Fibroblast of villous mesenchyme (primary cell): ENCODE results near the gene ATAT1. TPM values are rescaled to one million over a fixed set of nuclear protein-coding genes. Genes with fewer than 3 reads are reported as not detected.

ENCODE experiments used
- DNase-seq: peaks from one replicate; pipeline ENCODE4 v3.0.0-alpha.2; 2010; ENCODE audit warnings: low read depth
- H3K4me3 ChIP-seq: 2 replicates; pipeline ENCODE4 v1.5.1; 2011; ENCODE audit warnings: low read depth, mild to moderate bottlenecking, low read length
- small RNA-seq: library from RNA; depleted of rRNA; stranded (forward); fragments of <200 nt; gene quantifications from one replicate; pipeline ENCODE3, GENCODE V24; 2012
- total RNA-seq: library from RNA; depleted of rRNA; stranded (reverse); fragments of >200 nt; gene quantifications from 2 replicates; pipeline ENCODE4 v1.2.3, GENCODE V29; 2012
- TF ChIP-seq, protein P1 (sequence below): IDR thresholded peaks from 2 replicates; pipeline ENCODE4 v1.5.1; 2012; ENCODE audit warnings: low read depth, mild to moderate bottlenecking, low read length; ENCODE audit not compliant: insufficient read depth

ATAT1 gene
- total RNA-seq, 1 donor, result 5.2 TPM

DNA sequence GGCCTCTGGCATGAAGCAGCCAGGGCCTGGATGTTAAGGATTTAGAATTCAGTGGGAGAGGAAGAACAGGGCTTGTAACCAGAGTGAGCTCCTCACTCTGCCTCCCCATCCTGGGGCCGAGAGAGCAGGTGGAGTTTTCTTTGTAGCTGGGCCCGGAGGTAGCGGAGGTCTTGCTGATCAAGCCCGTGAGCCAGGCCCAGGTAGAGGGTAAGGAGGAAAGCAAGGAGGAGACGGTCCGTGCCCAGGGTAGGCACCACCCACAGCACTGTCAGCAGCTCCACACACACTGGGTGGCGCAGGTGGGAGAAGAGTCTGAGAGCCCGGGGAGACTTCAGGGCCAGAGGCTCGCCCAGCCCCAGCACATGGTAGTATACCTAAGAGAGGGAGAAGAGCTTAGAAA is 61.9 kb downstream of the ATAT1 start:
- TF ChIP-seq, protein P1, sequence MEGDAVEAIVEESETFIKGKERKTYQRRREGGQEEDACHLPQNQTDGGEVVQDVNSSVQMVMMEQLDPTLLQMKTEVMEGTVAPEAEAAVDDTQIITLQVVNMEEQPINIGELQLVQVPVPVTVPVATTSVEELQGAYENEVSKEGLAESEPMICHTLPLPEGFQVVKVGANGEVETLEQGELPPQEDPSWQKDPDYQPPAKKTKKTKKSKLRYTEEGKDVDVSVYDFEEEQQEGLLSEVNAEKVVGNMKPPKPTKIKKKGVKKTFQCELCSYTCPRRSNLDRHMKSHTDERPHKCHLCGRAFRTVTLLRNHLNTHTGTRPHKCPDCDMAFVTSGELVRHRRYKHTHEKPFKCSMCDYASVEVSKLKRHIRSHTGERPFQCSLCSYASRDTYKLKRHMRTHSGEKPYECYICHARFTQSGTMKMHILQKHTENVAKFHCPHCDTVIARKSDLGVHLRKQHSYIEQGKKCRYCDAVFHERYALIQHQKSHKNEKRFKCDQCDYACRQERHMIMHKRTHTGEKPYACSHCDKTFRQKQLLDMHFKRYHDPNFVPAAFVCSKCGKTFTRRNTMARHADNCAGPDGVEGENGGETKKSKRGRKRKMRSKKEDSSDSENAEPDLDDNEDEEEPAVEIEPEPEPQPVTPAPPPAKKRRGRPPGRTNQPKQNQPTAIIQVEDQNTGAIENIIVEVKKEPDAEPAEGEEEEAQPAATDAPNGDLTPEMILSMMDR, result no peak
- no peak overlapping the region for H3K4me3 ChIP-seq
- DNase-seq, result no peak

GRCh38 chr6:30689022-30689865 is 62.6 kb downstream of the ATAT1 start:
- no peak for DNase-seq
- no peak overlapping the region for H3K4me3 ChIP-seq
- TF ChIP-seq, protein P1, result no peak

DNA sequence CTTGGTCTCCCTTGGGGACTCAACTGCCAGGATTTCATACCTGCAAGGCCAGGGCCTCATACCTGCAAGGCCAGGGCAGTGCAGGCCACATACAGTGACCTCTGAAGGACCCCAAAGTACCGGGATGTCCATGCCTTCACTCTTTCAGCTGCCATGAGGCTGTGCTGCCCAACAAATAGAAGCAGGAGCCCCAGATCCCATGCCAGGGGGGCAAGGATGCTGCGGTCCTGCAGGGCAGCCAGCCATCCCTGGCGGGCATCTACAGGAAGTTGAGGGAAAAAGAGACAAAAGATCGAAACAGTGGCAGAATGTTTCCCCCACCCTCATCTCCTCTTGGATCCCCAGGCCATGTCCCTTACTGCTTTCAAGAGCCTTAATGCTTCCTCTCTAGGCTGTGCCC is 63.3 kb downstream of the ATAT1 start:
- no peak for DNase-seq
- peak overlapping the region; percentile 95 for H3K4me3 ChIP-seq
- TF ChIP-seq, protein P1, result no peak

GRCh38 chr6:30690403-30691207 is 63.9 kb downstream of the ATAT1 start, which contains the start of gene NRM:
TSS of gene NRM (minus strand) at chr6:30690984. CDS start at chr6:30690974, 10 bp downstream.
- peak; percentile 87 for DNase-seq
- peak within 1 kb of the TSS; percentile 95 for H3K4me3 ChIP-seq

DNA sequence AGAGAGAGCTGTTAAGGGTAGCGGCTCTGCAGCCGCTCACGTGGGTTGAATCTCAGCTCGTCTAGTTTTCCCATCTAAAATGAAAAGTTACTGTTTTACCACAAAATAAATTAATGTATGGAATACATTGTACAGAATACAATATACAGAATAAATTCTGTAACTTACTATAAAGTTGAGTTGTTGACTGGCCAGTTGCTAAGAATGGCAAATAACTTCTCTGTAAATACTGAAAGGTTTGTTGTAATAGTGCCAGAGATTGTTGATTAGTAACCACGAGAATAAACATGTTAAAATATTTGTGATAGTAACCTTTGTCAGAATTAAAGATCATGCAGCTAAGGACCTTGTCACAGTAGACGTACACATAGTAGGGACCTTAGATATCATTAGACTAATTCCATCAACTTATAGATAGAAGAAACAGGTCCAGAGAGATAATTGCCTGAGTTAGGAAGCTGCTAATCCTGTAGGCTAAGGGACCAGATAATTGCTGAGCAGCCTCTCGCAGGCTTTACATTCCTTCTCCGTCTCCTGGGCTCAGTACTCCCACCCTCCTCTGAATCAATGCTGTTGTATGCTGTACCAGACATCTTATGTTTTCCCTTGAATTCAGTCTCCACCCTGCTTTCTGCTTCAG is 64.7 kb downstream of the ATAT1 start:
- H3K4me3 ChIP-seq, result peak overlapping the region; percentile 95
- DNase-seq, result peak; percentile 58
- TF ChIP-seq, protein P1, result no peak

More at GRCh38 chr6:30690403-30691207, 63.9 kb downstream of the ATAT1 start, which contains the start of gene NRM:
- TF ChIP-seq, protein P1, result no peak

Small RNA genes within 50 kb of the gene (small RNA-seq; reads per million reads assigned to genes)
- 0.56 reads per million for gene MIR877

Other genes starting within 250 kb of the ATAT1 start
- gene HLA-E, start 137.4 kb upstream of the ATAT1 start, total RNA-seq, result 165 and 183 TPM in 2 replicates
- gene GNL1, start 70.4 kb upstream of the ATAT1 start, total RNA-seq, result 50.3 and 52.7 TPM in 2 replicates
- gene PRR3, start 69.6 kb upstream of the ATAT1 start, total RNA-seq, result 5.8 and 6.0 TPM in 2 replicates
- gene ABCF1, start 55.4 kb upstream of the ATAT1 start, total RNA-seq, result 30.9 and 37.6 TPM in 2 replicates
- gene PPP1R10, start 9.6 kb upstream of the ATAT1 start, total RNA-seq, result 37.7 and 70.4 TPM in 2 replicates
- gene MRPS18B, start 9.0 kb upstream of the ATAT1 start, total RNA-seq, result 79.5 and 81.2 TPM in 2 replicates
- 4.8 and 9.9 TPM in 2 replicates for gene C6orf136, start 20.3 kb downstream of the ATAT1 start, total RNA-seq
- 32.0 and 32.2 TPM in 2 replicates for gene DHX16, start 46.1 kb downstream of the ATAT1 start, total RNA-seq
- 56.6 and 59.3 TPM in 2 replicates for gene PPP1R18, start 59.8 kb downstream of the ATAT1 start, total RNA-seq
- 3.5 and 5.5 TPM in 2 replicates for gene NRM, start 64.1 kb downstream of the ATAT1 start, total RNA-seq
- gene MDC1, start 90.4 kb downstream of the ATAT1 start, total RNA-seq, result 3.2 and 4.7 TPM in 2 replicates
- 590 and 713 TPM in 2 replicates for gene TUBB, start 93.5 kb downstream of the ATAT1 start, total RNA-seq
- gene FLOT1, start 115.8 kb downstream of the ATAT1 start, total RNA-seq, result 107 and 119 TPM in 2 replicates
- gene IER3, start 117.7 kb downstream of the ATAT1 start, total RNA-seq, result 132 and 187 TPM in 2 replicates